Erythroblast (primary cell): Measurements from ENCODE around the gene PCNT.

ENCODE experiments used
- DNase-seq, 2 experiments: peaks; one replicate each; lab custom pipeline; 2025; lab: John Stamatoyannopoulos, UW
- GATA1 ChIP-seq: IDR thresholded peaks from 2 replicates; pipeline ENCODE4 v1.6.1; 2011; ENCODE audit warnings: low read depth, mild to moderate bottlenecking, control low read depth, low read length, moderate library complexity
- POLR2A ChIP-seq: IDR thresholded peaks from 2 replicates; pipeline ENCODE4 v1.6.1; 2011; ENCODE audit warnings: mild to moderate bottlenecking, low read length

PCNT gene

GRCh38 chr21:46323710-46324389 is at the start of gene PCNT, which contains the start of gene C21orf58:
Gene PCNT (plus strand): TSS chr21:46324156. CDS start chr21:46324229, 73 bp downstream.
Gene C21orf58 (minus strand): TSS chr21:46323870. CDS start chr21:46322738, 1,132 bp downstream.
- TF ChIP-seq POLR2A (peak; percentile 98), GATA1 (no peak)
- peak; percentile 99 to 100 for DNase-seq

GRCh38 chr21:46274797-46275390 is 49.1 kb upstream of the PCNT start:
- DNase-seq = no peak
- TF ChIP-seq GATA1 (no peak), POLR2A (no peak)

- DNase-seq = peak in 1 of 2 experiments; percentile 46
- TF ChIP-seq POLR2A (no peak), GATA1 (no peak)
Measured at GRCh38 chr21:46284077-46284644, 39.8 kb upstream of the PCNT start.

GRCh38 chr21:46284733-46285132 is 39.2 kb upstream of the PCNT start:
- DNase-seq = no peak
- TF ChIP-seq GATA1 = no peak
- TF ChIP-seq POLR2A = no peak

- DNase-seq = no peak
- TF ChIP-seq POLR2A (no peak), GATA1 (no peak)
Measured at GRCh38 chr21:46285206-46285661, 38.7 kb upstream of the PCNT start, which contains the start of gene MCM3AP. Gene MCM3AP (minus strand): TSS chr21:46285611. CDS start chr21:46285286, 325 bp downstream.

GRCh38 chr21:46285761-46286647 is 38.0 kb upstream of the PCNT start, which contains the start of gene YBEY:
Gene YBEY (plus strand): TSS chr21:46286342. CDS start chr21:46286914, 572 bp downstream.
- TF ChIP-seq GATA1 = no peak
- TF ChIP-seq POLR2A = peak; percentile 84
- DNase-seq = peak; percentile 92

- TF ChIP-seq POLR2A (no peak), GATA1 (no peak)
- no peak for DNase-seq
Measured at GRCh38 chr21:46286648-46287002, 37.3 kb upstream of the PCNT start.

GRCh38 chr21:46287541-46287940 is 36.4 kb upstream of the PCNT start:
- no peak for TF ChIP-seq POLR2A
- TF ChIP-seq GATA1 = no peak

GRCh38 chr21:46289655-46290179 is 34.2 kb upstream of the PCNT start:
- TF ChIP-seq GATA1 = no peak
- no peak for TF ChIP-seq POLR2A
- DNase-seq = peak; percentile 14 to 25

More at GRCh38 chr21:46287541-46287940, 36.4 kb upstream of the PCNT start:
- no peak for DNase-seq

- no peak for TF ChIP-seq POLR2A
- TF ChIP-seq GATA1 = no peak
- no peak for DNase-seq
Measured at GRCh38 chr21:46291561-46291960, 32.4 kb upstream of the PCNT start.

- no peak for TF ChIP-seq GATA1
- TF ChIP-seq POLR2A = no peak
- peak; percentile 46 to 53 for DNase-seq
Measured at GRCh38 chr21:46294647-46295176, 29.2 kb upstream of the PCNT start.

GRCh38 chr21:46295177-46295770 is 28.7 kb upstream of the PCNT start:
- DNase-seq = peak in 1 of 2 experiments; percentile 40
- TF ChIP-seq POLR2A = no peak
- no peak for TF ChIP-seq GATA1
